ENCODE measurements around the gene CDR2L. TPM values are rescaled to one million over a fixed set of nuclear protein-coding genes. Genes with fewer than 3 reads are reported as not detected.

CDR2L gene
- 25.6 TPM for polyA plus RNA-seq (2013, experiment 1 of 2; ENCODE audit: insufficient read length)
- 28.5 TPM for polyA plus RNA-seq (2013, experiment 2 of 2; ENCODE audit: insufficient read length)

GRCh38 chr17:74987418-74987908, at the start of gene CDR2L:
Gene CDR2L (plus strand): TSS chr17:74987632. CDS start chr17:74988044, 412 bp downstream.
- DNase-seq: peak; percentile 92

GRCh38 chr17:74938194-74938950, 49.1 kb upstream of the CDR2L start:
- DNase-seq: no peak

DNA sequence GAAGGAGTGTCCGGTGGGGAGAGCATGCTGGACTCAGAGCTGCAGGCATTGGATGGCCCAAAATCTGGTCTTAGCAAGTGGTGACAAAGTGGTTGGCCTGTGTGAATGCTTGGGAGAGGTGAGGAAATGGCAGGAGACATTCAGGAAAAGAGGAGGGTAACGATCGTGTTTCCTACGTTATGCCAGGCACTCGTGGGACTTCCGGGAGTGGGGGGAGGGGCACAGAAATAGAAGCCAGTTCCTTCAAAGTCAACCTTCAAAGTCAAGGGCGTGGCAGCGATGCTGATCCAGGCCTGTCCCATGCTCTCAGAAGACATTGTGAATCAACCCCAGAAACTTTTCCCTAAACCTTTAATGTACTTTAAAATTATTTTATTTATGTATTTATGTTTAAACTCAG, 47.9 kb upstream of the CDR2L start:
- no peak for DNase-seq

DNA sequence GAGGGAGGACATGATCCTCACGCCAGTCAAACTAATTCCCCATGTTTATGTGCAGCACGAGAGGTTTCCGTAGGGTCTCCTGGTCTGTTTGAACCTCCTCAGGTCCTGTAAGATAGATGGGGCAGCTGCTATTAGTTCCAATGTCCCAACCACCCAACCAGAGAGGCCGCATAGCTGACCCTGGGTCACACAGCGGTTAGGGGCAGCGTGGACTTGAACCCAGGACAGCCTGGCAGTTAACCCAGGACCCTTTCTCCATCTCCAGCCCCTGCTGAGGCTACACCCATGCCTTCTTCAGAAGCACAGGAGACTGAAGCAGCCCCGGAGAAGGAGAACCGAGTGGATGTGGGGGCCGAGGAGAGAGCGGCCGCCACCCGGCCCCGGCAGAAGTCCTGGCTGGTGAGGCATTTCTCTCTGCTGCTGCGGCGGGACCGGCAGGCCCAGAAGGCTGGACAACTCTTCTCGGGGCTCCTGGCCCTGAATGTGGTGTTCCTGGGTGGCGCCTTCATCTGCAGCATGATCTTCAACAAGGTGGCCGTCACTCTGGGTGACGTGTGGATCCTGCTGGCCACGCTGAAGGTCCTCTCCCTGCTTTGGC, 46.2 kb upstream of the CDR2L start:
- DNase-seq: no peak

DNA sequence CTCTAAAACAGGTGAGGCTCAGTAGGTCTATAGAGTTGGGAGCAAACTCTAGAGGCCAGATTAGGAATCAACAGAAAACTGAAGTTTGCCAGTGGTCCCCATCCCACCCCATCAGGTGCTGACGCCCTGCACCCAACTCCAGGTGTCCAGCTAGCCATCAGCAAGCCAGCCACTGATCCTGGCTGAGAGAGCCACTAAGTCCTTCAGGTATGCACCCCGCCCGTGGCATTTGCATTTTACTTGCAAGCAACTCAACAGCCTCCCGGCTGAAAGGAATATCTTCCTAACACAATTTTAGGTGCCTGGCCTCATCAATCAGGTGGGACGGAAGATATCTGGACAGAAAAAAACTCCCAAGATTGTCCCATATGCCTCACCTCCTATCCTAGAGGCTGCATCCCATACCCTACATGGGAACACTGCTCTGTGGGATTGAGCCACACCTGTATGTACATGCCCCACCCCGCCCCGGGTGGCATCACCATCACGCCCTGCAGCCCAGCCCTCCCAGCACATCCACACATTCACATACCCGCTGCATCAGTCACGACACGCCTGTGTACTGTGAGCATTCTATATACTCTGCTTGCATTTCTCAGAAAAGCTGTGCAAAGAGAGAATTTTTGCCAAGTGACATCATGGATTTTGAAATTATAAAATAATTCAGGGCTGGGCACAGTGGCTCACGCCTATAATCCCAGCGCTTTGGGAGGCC, 43.5 kb upstream of the CDR2L start:
- DNase-seq: no peak

DNA sequence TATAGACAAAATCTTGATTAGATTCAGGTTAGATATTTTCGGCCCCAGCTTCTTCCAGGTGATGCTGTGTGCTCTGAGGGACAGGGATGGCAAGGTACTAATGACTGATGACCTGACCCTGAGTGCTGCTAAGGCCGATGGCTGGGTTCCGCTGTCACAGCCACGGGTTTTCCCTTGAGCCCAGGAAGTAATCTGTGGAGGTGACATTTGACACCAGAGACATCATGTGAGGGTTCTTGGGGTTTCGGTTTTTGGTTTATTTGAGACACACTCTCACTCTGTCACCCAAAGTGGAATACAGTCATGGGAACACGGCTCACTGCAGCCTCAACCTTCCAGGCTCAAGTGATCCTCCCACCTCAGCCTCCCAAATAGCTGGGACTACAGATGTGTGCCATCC, 41.9 kb upstream of the CDR2L start:
- DNase-seq: no peak

DNA sequence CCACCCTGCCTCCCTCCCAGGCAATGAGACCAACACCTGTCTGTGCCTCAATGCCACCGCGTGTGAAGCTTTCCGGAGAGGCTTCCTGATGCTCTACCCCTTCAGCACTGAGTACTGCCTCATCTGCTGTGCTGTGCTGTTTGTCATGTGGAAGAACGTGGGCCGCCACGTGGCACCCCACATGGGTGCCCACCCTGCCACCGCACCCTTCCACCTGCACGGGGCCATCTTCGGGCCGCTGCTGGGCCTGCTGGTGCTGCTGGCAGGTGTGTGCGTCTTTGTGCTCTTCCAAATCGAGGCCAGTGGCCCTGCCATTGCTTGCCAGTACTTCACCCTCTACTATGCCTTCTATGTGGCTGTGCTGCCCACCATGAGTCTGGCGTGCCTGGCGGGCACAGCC, 40.8 kb upstream of the CDR2L start:
- DNase-seq: no peak

DNA sequence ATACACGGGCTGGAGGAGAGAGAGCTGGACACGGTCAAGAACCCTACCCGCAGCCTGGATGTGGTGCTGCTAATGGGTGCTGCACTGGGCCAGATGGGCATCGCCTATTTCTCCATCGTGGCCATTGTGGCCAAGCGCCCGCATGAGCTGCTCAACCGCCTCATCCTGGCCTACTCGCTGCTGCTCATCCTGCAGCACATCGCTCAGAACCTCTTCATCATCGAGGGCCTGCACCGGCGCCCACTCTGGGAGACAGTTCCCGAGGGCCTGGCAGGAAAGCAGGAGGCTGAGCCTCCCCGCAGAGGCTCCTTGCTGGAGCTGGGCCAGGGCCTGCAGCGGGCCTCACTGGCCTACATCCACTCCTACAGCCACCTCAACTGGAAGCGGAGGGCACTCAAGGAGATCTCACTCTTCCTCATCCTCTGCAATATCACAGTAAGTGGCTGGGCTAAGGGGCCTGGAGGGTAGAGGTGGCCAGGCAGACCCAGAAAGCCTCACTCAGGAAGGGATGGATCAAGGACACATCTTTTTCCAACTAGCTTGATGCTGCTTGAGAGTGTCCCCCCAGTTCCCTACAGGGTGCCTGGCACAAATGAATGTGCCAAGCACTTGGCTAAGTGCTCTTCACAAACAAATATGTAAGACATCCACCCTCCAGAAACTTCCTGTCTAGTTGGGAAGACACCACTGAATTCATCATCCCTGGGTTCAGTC, 40.2 kb upstream of the CDR2L start:
- no peak for DNase-seq

GRCh38 chr17:74949455-74950115, 37.8 kb upstream of the CDR2L start:
- DNase-seq: no peak

DNA sequence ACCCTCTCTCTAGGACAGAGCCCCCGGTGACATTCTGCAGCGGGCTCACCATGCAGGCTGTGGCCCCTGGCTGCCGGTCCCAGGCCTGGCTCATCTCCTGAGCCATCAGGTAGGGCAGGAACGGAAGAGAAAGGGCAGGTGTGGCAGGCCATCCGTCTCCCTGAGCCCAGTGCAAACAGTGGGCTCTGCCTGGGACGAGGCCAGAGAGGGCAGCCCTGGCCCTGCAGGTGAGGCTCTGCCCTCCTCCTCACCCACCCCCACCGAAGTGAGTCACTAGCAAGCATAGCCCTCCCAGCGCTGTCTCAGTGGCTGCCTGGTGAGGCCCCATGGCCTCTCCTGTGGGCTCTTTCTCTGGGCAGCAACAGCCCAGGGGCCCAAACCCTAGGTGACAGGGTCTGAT, 37.2 kb upstream of the CDR2L start:
- no peak for DNase-seq

DNA sequence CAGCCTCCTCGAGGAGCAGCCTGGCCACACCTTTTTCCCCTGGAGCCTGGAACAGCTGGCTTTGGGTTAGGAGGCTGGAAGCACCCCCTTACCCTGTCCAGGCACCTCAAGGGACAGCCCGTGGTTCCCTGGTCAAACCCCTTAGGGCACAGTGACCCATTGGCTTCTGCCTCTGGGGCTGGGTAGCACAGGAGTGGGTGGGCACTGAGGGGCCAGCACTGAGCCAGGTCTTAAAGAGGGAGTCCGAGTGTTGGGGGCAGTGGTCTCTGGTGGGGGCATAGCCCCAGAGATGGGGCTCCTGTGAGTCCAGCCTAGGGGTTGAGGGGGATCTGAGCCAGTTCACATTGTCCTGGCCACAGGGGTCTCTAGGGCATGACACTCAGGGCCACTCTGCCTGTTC, 36.4 kb upstream of the CDR2L start:
- no peak for DNase-seq

- no peak for DNase-seq
Measured at GRCh38 chr17:74951680-74952421, 35.6 kb upstream of the CDR2L start.

DNA sequence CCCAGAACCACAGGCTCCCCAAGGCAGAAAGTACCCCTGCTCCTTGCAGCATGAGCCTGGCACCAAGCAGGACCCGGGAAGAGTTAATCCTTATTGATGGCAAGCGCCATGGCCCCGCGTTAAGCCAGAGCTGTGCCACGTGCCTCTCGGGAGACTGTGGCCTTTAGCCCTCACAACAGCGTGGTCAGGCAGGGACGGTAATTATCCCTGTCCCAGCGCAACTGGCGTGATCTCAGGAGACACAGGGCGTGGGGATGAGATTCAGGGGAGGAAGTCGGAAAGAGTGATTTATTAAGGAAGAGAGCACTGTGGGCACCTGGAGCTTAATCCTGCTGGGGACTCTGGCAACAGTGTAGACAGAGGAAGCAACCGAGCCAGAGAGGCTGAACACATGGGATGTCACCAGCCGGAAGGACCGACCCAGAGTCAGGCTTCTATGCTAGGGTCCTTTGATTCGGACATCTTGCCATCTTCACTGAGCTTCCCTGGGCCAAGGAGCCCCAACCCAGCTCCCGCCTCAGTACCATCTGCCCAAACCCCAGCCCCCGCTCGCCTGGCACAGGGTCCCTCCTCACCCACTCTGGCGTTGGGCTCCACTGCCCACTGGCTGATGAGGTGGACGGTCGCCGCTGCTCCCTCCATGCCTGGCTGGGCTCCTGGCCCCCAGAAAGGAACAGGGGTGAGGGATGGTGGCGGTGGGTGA, 34.9 kb upstream of the CDR2L start:
- DNase-seq: no peak

- DNase-seq: no peak
Measured at GRCh38 chr17:74953134-74953687, 34.2 kb upstream of the CDR2L start.

- no peak for DNase-seq
Measured at GRCh38 chr17:74954115-74954514, 33.3 kb upstream of the CDR2L start.

GRCh38 chr17:74954665-74955421, 32.6 kb upstream of the CDR2L start:
- no peak for DNase-seq

- DNase-seq: no peak
Measured at GRCh38 chr17:74956093-74956492, 31.3 kb upstream of the CDR2L start.

- peak; percentile 33 for DNase-seq
Measured at GRCh38 chr17:74957935-74958740, 29.3 kb upstream of the CDR2L start.
